GM12874 (cell line): ENCODE measurements around the gene FAM163B.

Experiments
- TF ChIP-seq, protein P1 (sequence below): IDR thresholded peaks from 2 replicates; pipeline ENCODE4 v1.5.1; 2011; ENCODE audit warnings: low read depth, mild to moderate bottlenecking, control low read depth, low read length, moderate library complexity; ENCODE audit not compliant: insufficient read depth

FAM163B gene

DNA sequence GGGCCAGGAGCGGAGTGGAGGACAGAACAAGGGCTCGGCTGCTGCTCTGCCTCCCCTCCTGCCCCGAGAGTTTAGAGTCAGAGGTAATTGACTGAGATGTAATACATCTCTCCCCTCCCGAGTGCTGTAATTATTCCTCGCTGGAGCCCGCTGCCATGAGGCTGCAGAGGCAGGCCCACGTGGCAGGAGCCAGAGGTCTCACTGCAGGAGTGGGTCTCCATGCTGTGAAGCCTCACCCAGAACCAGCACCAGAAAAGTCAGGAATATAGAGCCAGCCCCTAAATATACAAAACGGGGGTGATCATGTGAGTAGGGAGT, 2.5 kb downstream of the FAM163B start:
- TF ChIP-seq, protein P1, sequence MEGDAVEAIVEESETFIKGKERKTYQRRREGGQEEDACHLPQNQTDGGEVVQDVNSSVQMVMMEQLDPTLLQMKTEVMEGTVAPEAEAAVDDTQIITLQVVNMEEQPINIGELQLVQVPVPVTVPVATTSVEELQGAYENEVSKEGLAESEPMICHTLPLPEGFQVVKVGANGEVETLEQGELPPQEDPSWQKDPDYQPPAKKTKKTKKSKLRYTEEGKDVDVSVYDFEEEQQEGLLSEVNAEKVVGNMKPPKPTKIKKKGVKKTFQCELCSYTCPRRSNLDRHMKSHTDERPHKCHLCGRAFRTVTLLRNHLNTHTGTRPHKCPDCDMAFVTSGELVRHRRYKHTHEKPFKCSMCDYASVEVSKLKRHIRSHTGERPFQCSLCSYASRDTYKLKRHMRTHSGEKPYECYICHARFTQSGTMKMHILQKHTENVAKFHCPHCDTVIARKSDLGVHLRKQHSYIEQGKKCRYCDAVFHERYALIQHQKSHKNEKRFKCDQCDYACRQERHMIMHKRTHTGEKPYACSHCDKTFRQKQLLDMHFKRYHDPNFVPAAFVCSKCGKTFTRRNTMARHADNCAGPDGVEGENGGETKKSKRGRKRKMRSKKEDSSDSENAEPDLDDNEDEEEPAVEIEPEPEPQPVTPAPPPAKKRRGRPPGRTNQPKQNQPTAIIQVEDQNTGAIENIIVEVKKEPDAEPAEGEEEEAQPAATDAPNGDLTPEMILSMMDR, result no peak

DNA sequence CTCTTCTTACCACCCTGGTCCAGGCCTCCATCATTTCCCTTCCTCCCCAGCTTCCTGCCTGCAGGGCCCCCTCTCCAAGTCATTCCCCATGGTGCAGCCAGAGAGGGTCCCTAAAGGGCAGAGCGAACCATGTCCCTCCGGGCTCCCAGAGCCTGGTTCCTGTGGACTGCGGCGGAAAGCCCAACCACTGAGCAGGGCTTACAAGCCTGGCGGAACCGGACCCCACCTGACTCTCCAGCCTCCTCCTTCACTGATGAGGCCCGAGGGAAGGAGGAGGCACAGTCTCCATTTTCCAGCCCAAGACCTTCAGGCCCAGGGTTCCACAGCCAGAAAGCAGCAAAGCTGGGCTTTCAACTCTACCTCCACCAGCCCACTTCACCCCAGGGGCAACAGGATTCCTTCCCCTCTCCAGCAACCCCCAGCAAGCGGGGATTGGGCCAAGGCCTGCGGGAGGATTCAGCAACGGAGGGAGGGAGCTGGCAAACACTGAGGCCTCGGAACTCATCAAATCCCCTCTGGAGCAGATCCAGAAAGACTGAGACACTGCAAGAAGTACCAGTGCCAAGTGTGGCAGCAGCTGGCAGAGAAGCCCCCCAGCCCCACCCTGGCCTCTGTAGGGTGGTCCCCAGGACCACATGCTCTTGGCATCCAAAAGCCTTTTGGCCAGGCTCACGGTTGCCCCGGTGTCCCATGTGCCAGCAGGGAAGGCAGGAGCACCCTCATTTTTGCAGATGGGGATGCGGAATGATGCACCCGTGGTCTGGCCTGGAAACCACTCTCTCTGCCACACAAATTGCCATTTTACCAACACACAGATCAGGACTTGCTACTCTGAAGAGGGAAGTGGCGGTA, 3.1 kb downstream of the FAM163B start:
- TF ChIP-seq, protein P1, result no peak

DNA sequence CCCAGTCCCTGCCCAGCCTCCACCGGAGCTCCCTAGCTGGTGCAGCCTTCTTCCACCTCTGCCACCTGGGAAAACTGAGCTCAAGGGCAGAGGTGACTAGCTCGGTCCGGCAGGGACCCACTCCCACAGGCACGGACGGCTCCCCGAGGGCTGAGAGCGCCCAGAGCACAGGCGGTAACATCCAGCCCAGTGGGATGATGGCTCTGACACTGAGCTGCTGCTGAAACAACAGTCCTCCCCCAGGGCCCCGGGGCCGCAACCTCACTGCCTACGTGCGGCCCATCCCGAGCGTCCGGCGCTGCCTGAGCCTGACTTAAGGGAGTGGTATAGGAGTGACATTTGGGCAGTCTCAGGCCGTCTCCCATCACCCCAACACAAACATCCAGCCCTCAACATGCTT, 3.7 kb downstream of the FAM163B start:
- TF ChIP-seq, protein P1, result no peak

DNA sequence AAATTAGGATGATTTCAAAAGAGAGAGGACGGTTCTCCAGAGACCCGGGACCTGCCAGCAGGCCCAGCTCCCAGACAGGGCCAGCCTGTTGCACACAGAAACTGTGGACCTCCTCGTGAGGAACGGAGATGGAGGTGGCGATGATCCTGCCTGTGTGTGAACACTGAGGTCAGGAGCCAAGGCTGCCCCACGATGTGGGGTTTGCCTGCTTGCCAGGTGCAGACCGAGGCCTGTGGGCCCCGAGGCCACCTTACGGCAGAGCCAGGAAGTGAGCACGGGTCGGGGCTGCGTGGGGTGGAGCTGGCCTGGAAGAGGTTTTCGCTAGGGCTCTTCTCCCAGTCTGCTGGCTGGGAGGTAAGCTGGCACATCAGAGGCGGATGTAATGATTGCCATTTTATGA, 4.3 kb downstream of the FAM163B start:
- TF ChIP-seq, protein P1, result no peak

DNA sequence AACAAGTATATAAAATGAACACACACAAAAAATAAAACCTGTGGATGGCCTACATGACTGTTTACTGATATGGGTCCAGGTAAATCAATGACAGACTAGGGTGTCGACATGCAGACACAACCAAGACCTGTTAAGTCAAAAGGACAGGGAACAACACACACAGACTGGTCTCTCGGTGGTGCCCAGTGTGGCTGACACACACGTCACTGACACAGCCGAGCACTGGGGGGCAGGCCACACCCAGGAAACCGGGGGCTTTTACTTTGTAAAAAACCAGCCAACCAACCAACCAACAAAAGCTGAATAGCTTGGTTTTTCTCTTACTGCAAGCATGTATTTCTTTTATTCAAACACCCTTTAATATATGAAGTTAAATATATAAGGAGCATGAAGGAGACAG, 5.0 kb downstream of the FAM163B start:
- TF ChIP-seq, protein P1, result no peak

DNA sequence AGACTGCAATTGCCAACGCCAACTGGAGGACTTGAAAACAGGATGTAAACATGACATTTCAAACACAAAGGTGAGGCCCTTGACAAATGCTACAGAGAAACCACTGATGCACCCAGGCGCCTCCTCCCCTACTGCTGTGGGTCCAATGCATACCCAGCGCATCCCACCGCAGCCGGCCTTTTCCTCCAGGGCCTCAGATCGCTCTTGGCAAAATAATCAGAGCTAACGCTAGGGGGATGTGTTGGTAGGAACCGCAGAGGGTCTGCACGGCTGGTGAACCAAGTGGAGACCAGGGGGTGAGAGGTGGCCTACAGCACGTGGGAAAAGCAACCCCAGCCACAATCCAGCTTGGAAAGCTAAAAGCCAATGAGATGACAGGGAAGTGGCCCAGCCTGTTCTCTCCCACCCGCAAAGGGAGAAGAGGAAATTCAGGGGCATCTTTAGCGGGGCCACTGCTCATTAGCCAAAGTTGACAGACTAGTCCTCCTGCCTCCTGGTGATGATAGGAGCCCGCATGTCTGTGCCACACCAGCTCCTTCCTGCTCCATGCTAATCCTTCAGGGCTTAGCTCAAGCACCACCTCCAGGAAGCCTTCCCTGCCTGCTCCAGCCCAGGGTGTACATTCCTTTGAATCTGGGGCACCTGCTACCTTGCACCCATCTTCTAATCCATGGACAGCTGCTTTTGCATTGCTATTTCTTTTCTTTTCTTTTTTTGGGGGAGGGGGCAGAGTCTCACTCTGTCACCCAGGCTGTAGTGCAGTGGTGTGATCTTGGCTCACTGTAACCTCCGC, 5.9 kb downstream of the FAM163B start:
- TF ChIP-seq, protein P1, result no peak

DNA sequence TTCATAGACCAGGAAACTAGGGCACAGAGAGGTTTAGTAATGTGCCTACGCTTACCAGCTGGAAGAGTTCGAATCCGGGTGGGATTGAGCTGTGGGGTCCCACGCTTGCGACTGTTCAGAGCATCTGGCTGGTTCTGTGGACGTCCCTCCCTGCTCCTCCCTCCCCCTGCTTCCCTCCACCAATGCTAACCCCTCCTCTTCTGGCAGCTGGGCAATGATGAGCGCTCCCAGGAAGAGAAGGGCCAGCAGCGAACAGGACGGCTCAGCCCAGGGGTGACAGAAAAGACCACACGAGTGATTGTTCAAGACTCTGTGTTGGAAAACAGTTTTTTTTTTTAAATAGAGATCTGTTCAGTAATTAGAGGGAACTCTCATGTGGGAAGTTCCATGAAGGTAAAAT, 6.9 kb downstream of the FAM163B start:
- TF ChIP-seq, protein P1, result no peak
